Measurements from ENCODE around the gene MCRS1.
A peak's percentile ranks its signal among the peaks of the same experiment; 100 is the strongest.

- TF ChIP-seq POLR2AphosphoS5 (IDR thresholded peaks at IDR 0.05) (no peak), POLR2A (IDR thresholded peaks at IDR 0.05; ENCODE audit: low read depth) (no peak), EP300 (IDR thresholded peaks at IDR 0.05) (no peak)
- TF ChIP-seq, protein P1, sequence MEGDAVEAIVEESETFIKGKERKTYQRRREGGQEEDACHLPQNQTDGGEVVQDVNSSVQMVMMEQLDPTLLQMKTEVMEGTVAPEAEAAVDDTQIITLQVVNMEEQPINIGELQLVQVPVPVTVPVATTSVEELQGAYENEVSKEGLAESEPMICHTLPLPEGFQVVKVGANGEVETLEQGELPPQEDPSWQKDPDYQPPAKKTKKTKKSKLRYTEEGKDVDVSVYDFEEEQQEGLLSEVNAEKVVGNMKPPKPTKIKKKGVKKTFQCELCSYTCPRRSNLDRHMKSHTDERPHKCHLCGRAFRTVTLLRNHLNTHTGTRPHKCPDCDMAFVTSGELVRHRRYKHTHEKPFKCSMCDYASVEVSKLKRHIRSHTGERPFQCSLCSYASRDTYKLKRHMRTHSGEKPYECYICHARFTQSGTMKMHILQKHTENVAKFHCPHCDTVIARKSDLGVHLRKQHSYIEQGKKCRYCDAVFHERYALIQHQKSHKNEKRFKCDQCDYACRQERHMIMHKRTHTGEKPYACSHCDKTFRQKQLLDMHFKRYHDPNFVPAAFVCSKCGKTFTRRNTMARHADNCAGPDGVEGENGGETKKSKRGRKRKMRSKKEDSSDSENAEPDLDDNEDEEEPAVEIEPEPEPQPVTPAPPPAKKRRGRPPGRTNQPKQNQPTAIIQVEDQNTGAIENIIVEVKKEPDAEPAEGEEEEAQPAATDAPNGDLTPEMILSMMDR (IDR thresholded peaks at IDR 0.05), result peak; percentile 29 to 56 (median 45)
These were observed 18.9 kb downstream of the MCRS1 start for GRCh38 chr12:49548822-49549648.
